Smooth muscle cell (in vitro differentiated cells): ENCODE data around the gene MRPL12. TPM values are rescaled to one million over a fixed set of nuclear protein-coding genes. Genes with fewer than 3 reads are reported as not detected.

Experiments used
- DNase-seq: peaks from one replicate; lab custom pipeline; 2025; ENCODE audit not compliant: unreplicated experiment; lab: John Stamatoyannopoulos, UW
- H2AFZ ChIP-seq: fragments of 200-600 bp; sonication (generic); 2 replicates; pipeline ENCODE4 v1.6.0; 2016; ENCODE audit warnings: antibody characterized with exemption, low read depth, mild to moderate bottlenecking
- H3F3A ChIP-seq: fragments of 200-600 bp; sonication (generic); 2 replicates; pipeline ENCODE4 v1.6.0; 2017; ENCODE audit warnings: antibody characterized with exemption, low read depth
- H3K27ac ChIP-seq: fragments of 200-600 bp; sonication (generic); 2 replicates; pipeline ENCODE4 v1.5.1; 2016; ENCODE audit warnings: low read depth, mild to moderate bottlenecking
- H3K27me3 ChIP-seq: fragments of 200-600 bp; sonication (generic); 2 replicates; pipeline ENCODE4 v1.6.1; 2016; ENCODE audit warnings: low read depth, mild to moderate bottlenecking
- H3K36me3 ChIP-seq: fragments of 200-600 bp; sonication (generic); 2 replicates; pipeline ENCODE4 v1.5.1; 2016; ENCODE audit warnings: low read depth
- H3K4me1 ChIP-seq: fragments of 200-600 bp; sonication (generic); 2 replicates; pipeline ENCODE4 v1.5.1; 2016; ENCODE audit warnings: low read depth
- H3K4me2 ChIP-seq: fragments of 200-600 bp; sonication (generic); 2 replicates; pipeline ENCODE4 v1.6.0; 2016; ENCODE audit warnings: mild to moderate bottlenecking
- H3K4me3 ChIP-seq: fragments of 200-600 bp; sonication (generic); 2 replicates; pipeline ENCODE4 v1.5.1; 2016; ENCODE audit warnings: mild to moderate bottlenecking
- H3K79me2 ChIP-seq: fragments of 200-600 bp; sonication (generic); 2 replicates; pipeline ENCODE4 v1.6.0; 2016; ENCODE audit warnings: low read depth, mild to moderate bottlenecking
- H3K9ac ChIP-seq: fragments of 200-600 bp; sonication (generic); 2 replicates; pipeline ENCODE4 v1.6.0; 2016; ENCODE audit warnings: low read depth
- H3K9me3 ChIP-seq: fragments of 200-600 bp; sonication (generic); replicated peaks from 2 replicates; pipeline ENCODE4 v1.5.1; 2016; ENCODE audit warnings: low read depth
- H4K20me1 ChIP-seq: fragments of 200-600 bp; sonication (generic); 2 replicates; pipeline ENCODE4 v1.6.0; 2016; ENCODE audit warnings: low read depth
- CTCF ChIP-seq: fragments of 200-600 bp; sonication (generic); IDR thresholded peaks from 2 replicates; pipeline ENCODE4 v1.5.1; 2017; ENCODE audit warnings: borderline replicate concordance, mild to moderate bottlenecking, antibody characterized with exemption; ENCODE audit not compliant: insufficient read depth, poor library complexity, severe bottlenecking
- WGBS: methylation state at CpG from one replicate; pipeline ENCODE4 v1.1.7; 2016; ENCODE audit warnings: low lambda C conversion rate; 5-methylcytosine and 5-hydroxymethylcytosine counted together
- polyA plus RNA-seq: library from polyadenylated mRNA; unstranded; fragments of >200 nt; fragmentation: Nextera tagmentation; extraction: Ambion mirVana; gene quantifications from 2 replicates; pipeline ENCODE4 v1.2.1, GENCODE V29; 2016
- total RNA-seq: library from RNA; depleted of rRNA; stranded (reverse); fragments of >200 nt; gene quantifications from 2 replicates; pipeline ENCODE4 v1.2.3, GENCODE V29; 2014

Gene MRPL12
- total and polyA plus RNA-seq, 2 experiments from 2014 or later, result 22.2 to 83.6 TPM

DNA sequence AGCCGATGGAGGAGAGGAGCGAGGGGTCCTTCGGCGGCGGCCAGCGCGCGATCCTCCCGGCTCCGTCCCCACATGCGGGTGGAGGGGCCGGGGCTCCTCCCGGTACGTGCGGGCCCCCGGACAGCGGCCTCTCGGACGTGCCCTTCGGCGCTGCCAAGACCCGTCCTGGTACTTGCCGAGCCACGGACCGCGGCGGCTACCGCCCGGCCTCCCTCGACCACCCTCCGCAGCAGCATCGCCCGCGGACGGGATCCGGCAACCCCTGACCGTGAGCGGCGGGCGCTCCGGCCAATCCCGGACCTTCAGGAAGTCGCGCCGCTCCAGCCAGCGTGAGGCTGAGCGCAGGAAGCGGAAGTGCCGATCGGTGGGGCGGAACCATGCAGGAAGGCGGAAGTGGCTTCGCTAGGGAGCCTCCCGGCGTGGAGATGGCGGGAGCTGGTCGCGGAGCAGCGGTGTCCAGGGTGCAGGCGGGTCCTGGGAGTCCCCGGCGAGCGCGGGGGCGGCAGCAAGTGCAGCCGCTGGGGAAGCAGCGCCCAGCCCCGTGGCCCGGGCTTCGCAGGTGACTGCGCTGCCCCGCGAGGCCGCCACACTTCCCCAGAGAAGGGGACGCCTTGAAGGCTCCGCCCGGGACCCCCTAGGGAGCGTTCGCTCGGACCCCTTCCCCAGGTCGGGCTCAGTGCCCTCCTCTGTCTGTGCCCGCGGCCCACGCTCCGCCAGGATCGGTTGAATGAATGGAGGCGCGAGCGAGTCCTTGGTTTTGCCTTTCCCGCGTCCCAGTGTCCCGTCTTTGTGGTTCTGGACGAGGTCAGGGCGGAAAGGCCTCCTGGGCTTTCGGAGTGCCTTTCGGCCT is 36.6 kb upstream of the MRPL12 start, which contains the start of the genes CCDC137 and OXLD1:
Gene CCDC137, plus strand, starts transcription at position 396 of the 850 bp plus-strand sequence. Its CDS starts 30 bp downstream, at position 426.
Gene OXLD1, minus strand, starts transcription at position 264 of the 850 bp plus-strand sequence. Its CDS starts 28 bp downstream, at position 236.
- H3K4me2 ChIP-seq, result peak within 1 kb of the TSS; percentile 99
- H3F3A ChIP-seq, result no peaks in the 10 kb centered on the region
- H3K79me2 ChIP-seq, result peaks cover 27% of the 10 kb centered on the region
- no peak for TF ChIP-seq CTCF
- peak; percentile 74 for DNase-seq
- peak within 1 kb of the TSS; percentile 82 for H3K9ac ChIP-seq
- peak within 1 kb of the TSS; percentile 69 for H3K27ac ChIP-seq
- H3K4me1 ChIP-seq, result peaks cover 8% of the 10 kb centered on the region
- H3K4me3 ChIP-seq, result peak within 1 kb of the TSS; percentile 83
- WGBS, result 1% methylated on average over 94 of the region's 96 CpGs
- H3K27me3 ChIP-seq, result no peaks in the 10 kb centered on the region
- H3K36me3 ChIP-seq, result no peaks in the 10 kb centered on the region
- H2AFZ ChIP-seq, result peak within 1 kb of the TSS; percentile 82
- no peaks in the 10 kb centered on the region for H3K9me3 ChIP-seq
- no peaks in the 10 kb centered on the region for H4K20me1 ChIP-seq

GRCh38 chr17:81667754-81668153 is 35.4 kb upstream of the MRPL12 start:
- TF ChIP-seq CTCF, result no peak
- Histone ChIP-seq H3K9me3 (no peaks in the 10 kb centered on the region), H3K27ac (no peak overlapping the region), H3K4me2 (peak overlapping the region; percentile 99), H3K9ac (no peak overlapping the region), H3F3A (no peaks in the 10 kb centered on the region), H2AFZ (no peak overlapping the region), H3K4me3 (peak overlapping the region; percentile 83), H3K27me3 (no peaks in the 10 kb centered on the region), H3K4me1 (peaks cover 8% of the 10 kb centered on the region), H3K79me2 (peaks cover 27% of the 10 kb centered on the region), H4K20me1 (no peaks in the 10 kb centered on the region), H3K36me3 (no peaks in the 10 kb centered on the region)
- DNase-seq, result no peak
- 84% methylated on average over 18 of the region's 18 CpGs for WGBS

GRCh38 chr17:81672504-81672903 is 30.7 kb upstream of the MRPL12 start:
- DNase-seq, result no peak
- Histone ChIP-seq H3K4me2 (no peak overlapping the region), H3K79me2 (peaks cover 10% of the 10 kb centered on the region), H3K27ac (no peak overlapping the region), H2AFZ (no peak overlapping the region), H3K4me3 (no peak overlapping the region), H3K4me1 (peaks cover 3% of the 10 kb centered on the region), H4K20me1 (peaks cover 4% of the 10 kb centered on the region), H3K27me3 (no peaks in the 10 kb centered on the region), H3K9ac (no peak overlapping the region), H3K9me3 (no peaks in the 10 kb centered on the region), H3K36me3 (no peaks in the 10 kb centered on the region), H3F3A (peaks cover 8% of the 10 kb centered on the region)
- WGBS, result 93% methylated on average over 18 of the region's 18 CpGs
- no peak for TF ChIP-seq CTCF

GRCh38 chr17:81672954-81673353 is 30.2 kb upstream of the MRPL12 start:
- no peak for DNase-seq
- no peaks in the 10 kb centered on the region for H3K36me3 ChIP-seq
- peaks cover 5% of the 10 kb centered on the region for H3K79me2 ChIP-seq
- H3K4me2 ChIP-seq, result no peak overlapping the region
- peaks cover 4% of the 10 kb centered on the region for H4K20me1 ChIP-seq
- WGBS, result 97% methylated on average over 16 of the region's 16 CpGs
- H3K9me3 ChIP-seq, result no peaks in the 10 kb centered on the region
- no peak overlapping the region for H2AFZ ChIP-seq
- H3F3A ChIP-seq, result peaks cover 8% of the 10 kb centered on the region
- no peak overlapping the region for H3K4me3 ChIP-seq
- no peak for TF ChIP-seq CTCF
- no peak overlapping the region for H3K9ac ChIP-seq
- no peaks in the 10 kb centered on the region for H3K27me3 ChIP-seq
- H3K27ac ChIP-seq, result no peak overlapping the region
- no peaks in the 10 kb centered on the region for H3K4me1 ChIP-seq
